Stimulated activated CD4-positive, alpha-beta T cell treated with anti-CD3 and anti-CD28 coated beads, Interleukin-1b, Interleukin-23, amount 100 ng/mL, for 24 hours (primary cell): Measurements from ENCODE around the gene TMBIM4.
"Not testable (repeated sequence)": the region's sequence is repeated elsewhere in the genome, so short reads cannot be mapped to it uniquely, and the experiment has no call there.

Source experiments
- DNase-seq, 4 experiments: peaks; one replicate each; pipeline ENCODE4 v3.0.0-alpha.2; 2020; ENCODE audit warnings: low read depth in 4 of 4, low spot score in 1 of 4

TMBIM4 gene

DNA sequence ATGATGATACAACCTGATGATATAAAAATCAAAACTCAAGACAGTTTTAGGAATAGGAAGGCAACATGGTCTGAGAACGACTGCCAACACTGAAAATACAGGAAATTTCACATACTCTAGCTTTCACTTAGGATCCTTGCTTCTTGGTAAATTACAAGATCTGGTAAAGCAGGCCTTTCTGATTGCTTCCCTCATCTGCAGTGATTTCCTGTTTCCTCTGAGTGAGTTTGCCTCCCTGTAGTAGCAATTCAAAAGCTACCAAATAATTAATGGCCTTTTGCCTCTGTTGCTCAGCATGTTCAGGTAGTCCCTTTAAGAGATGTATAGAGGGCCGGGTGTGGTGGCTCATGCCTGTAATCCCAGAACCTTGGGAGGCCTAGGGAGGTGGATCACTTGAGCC is 17.2 kb upstream of the TMBIM4 start:
- no peak for DNase-seq

GRCh38 chr12:66184822-66185221 is 15.0 kb upstream of the TMBIM4 start:
- not testable (repeated sequence) for DNase-seq

- DNase-seq = no peak
Observed at GRCh38 chr12:66182956-66183355, 13.2 kb upstream of the TMBIM4 start.

DNA sequence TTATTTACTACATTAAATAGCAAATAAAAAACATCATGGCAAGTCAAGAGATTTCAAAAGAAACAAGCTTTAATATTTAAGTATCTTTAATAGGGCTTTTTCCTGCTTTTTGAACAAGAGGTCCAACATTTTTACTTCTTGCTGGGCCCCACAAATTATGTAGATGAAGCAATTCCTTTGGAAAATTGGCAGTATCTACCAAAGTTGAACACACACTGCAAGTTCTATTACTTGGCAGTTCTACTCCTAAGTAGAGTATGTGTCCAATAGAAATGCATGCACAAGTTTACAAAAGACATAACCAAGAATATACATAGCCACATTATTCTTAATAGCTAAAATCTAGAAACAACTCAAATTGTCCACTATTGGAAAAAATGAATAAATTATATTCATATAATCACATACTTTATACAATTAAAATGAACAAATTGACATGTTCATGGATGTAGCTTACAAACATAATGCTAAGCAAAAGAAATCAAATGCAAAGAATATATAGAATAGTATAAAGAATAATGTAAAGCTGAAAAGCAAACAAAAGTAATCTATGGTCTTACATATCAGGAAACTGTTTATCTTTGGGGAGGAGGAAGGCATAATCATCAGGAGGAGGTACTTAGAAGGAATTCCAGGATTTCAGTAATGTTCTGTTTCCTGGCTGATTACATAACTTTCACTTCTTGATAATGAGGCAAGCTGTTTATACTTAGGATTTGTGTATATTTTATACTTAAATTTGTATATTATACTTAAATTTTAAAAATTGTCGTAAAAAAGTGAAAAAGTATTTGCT is 6.5 kb upstream of the TMBIM4 start:
- no peak for DNase-seq

DNA sequence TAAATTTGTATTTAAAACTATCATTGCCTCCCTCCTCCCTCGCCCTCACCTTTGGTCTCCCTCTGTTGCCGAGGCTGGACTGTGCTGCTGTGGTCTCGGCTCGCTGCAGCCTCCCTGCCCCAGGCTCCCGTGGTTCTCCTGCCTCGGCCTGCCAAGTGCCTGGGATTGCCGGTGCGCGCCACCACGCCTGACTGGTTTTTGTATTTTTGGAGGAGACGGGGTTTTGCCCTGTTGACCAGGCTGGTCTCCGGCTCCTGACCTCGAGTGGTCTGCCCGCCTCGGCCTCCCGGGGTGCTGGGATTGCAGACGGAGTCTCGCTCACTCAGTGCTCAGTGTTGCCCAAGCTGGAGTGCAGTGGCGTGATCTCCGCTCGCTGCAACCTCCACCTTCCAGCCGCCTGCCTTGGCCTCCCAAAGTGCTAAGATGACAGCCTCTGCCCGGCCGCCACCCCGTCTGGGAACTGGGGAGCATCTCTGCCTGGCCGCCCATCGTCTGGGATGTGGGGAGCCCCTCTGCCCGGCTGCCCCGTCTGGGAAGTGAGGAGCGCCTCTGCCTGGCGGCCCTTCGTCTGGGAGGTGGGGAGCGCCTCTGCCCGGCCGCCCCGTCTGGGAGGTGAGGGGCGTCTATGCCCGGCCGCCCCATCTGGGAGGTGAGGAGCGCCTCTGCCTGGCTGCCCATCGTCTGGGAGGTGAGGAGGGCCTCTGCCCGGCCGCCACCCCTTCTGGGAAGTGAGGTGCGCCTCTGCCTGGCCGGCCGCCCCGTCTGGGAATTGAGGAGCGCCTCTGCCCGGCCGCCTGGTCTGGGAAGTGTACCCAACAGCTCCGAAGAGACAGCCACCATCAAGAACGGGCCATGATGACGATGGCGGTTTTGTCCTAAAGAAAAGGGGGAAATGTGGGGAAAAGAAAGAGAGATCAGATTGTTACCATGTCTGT is 4.9 kb upstream of the TMBIM4 start:
- not testable (repeated sequence) for DNase-seq

DNA sequence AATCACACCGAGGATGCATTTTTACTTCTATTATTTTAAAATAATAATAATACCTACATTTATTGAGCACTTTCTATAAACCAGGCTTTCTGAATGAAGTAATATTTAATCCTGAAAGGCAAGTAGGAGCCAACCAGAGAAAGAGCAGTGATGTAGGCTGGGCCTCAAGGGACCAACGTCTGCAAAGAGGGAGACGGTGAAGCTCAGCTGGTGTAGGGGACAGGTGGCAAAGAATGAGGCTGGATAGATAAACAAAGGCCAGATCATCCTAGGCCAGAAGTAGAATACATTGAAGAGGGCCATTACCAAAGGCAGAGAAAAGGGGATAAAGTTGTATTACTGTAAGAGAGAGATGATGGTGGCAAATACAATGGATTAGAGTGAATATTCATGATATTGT is 810 bp upstream of the TMBIM4 start:
- DNase-seq = no peak

DNA sequence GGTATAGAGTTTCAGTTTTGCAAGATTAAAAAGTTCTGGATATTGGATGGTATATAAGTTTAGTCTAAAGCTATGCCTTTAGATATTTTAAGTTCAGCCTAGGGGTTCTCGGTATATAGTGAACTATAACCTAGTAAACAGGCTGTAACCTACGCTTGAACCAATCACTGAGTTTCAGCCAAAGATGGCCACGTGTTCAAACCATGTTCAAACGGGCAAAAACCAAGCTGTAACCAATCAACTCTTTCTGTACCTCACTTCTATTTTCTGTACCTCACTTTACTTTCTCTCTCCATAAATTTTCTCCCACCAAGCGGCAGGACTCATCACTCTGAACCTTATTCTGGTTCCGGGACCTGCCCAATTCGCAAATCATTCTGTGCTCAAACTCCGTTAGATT is 1.4 kb downstream of the TMBIM4 start:
- DNase-seq = no peak

- no peak for DNase-seq
Observed at GRCh38 chr12:66166561-66166960, 3.2 kb downstream of the TMBIM4 start.

- no peak for DNase-seq
Observed at GRCh38 chr12:66165141-66165540, 4.7 kb downstream of the TMBIM4 start.

GRCh38 chr12:66164349-66164821 is 5.4 kb downstream of the TMBIM4 start:
- DNase-seq = no peak

- no peak for DNase-seq
Observed at GRCh38 chr12:66163289-66163688, 6.5 kb downstream of the TMBIM4 start.

DNA sequence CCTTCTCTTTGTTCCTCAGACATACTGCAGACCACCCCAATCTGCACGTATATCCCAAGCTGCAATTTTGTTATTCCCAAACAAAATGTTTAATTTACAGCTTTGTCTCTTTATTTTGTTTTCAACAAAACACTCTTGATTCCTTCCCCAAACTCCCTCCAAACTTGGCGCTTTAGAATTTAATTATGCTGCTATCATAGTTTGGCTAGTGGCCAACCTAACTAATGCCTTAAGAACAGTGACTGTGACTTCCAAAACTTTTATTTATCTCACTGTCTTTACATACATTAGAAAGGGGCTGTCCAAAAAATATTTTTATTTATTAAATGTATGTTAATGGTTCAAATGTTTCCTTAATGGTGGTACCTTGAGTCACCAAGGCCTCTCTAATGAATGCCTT is 7.1 kb downstream of the TMBIM4 start:
- no peak for DNase-seq

DNA sequence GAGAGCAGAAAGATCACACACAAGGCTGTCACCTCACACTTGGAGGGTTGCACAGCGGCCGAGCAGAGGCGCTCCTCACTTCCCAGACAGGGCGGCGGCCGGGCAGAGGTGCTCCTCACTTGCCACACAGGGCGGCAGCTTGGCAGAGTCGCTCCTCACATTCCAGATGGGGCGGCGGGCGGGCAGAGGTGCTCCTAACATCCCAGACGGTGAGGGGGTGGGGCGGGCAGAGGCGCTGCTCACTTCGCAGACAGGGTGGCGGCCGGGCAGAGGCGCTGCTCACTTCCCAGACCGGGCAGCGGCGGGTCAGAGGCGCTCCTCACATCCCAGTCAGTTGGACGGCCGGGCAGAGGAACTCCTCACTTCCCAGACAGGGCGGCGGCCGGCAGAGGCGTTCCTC is 9.1 kb downstream of the TMBIM4 start:
- no peak for DNase-seq

GRCh38 chr12:66159123-66159522 is 10.7 kb downstream of the TMBIM4 start:
- DNase-seq = no peak

DNA sequence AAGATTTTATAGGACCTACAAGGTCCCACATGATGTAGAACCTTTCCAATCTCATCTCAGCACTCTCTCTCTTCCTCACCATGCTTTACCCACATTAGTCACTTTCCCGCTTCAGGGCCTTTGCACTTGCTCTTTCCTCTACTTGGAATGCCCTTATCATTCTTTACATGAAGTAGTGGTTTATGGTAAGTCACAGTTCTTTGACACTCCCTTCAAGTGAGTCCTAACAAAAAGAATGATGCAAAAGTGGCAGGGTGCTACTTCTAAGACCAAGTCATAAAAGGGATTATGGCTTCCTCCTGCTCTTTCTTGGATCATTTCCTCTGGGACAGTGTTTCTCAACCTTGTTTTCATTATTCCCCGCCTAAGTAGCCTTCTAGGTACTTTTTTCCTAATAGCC is 13.1 kb downstream of the TMBIM4 start:
- no peak for DNase-seq

- DNase-seq = no peak
Observed at GRCh38 chr12:66154776-66155175, 15.0 kb downstream of the TMBIM4 start.

- DNase-seq = no peak
Observed at GRCh38 chr12:66152732-66153131, 17.1 kb downstream of the TMBIM4 start.

DNA sequence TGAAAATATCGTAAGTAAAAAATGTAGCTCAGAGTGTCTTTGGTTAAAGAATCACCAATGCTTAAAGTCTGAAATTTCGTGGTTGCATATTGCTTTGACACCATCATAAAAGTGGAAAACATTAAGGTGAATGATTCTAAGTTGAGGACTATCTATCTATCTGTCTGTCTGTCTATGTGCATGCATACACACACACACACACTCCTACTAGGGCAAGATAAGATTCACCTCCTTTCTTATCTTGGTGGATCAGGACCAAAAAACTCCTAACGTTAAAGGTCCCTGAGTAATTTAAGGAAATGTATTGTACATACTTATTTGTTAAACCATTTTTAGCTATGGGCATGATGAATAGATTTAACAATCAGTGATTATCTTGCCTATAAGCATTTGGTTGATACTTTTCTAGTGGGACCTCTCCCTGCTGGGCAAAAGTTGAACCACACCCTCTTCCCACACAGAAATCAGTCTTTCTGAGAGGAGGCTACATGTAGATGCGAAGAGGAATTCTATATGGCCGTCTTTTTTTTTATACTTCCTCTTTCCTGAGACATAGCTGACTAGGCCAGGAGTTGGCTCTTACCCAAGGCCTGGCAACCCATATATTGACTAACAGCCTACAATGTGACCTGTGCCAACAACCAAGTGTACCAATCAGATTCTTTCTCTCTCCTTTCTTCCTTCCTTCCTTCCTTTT is 19.9 kb downstream of the TMBIM4 start:
- DNase-seq = no peak

GRCh38 chr12:66144791-66145754 is 24.7 kb downstream of the TMBIM4 start:
- no peak for DNase-seq

DNA sequence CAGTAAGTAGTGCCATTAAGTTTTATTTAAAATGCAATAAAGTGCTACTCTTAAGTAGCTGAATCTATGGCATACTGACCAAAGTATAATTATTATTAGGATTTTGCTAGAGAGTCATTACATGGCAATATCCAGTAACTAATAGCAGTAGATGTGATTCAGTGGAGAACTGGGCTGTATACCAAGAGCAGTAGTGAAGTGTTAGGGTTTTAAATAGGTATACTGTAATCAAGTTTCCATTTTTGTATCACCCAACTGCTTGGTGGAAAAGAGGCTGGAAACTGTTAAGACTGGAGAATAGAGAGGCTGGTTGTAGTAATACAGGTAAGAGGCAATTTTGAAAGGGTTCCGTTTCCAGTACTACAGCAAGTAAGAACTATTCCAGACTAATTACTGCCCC is 25.9 kb downstream of the TMBIM4 start:
- no peak for DNase-seq
